Epithelial cell of esophagus (primary cell): Measurements from ENCODE around the gene OR1I1.

ENCODE experiments used
- DNase-seq: peaks from one replicate; pipeline ENCODE4 v3.0.0; 2010; ENCODE audit warnings: low read depth
- H3K4me3 ChIP-seq: 2 replicates; pipeline ENCODE4 v1.5.1; 2011; ENCODE audit warnings: mild to moderate bottlenecking, low read length, control low read depth
- CTCF ChIP-seq: IDR thresholded peaks from 2 replicates; pipeline ENCODE4 v1.5.1; 2011; ENCODE audit warnings: low read depth, mild to moderate bottlenecking, low read length, control low read depth, inconsistent platforms; ENCODE audit not compliant: insufficient read depth; ENCODE audit errors: missing control alignments

OR1I1 gene

GRCh38 chr19:15081911-15082310 is at the start of gene OR1I1:
Gene OR1I1 (plus strand): TSS chr19:15082211. CDS start chr19:15087066, 4,855 bp downstream.
- no peak for TF ChIP-seq CTCF
- no peak within 1 kb of the TSS for H3K4me3 ChIP-seq
- DNase-seq = no peak

GRCh38 chr19:15035795-15036311 is 46.2 kb upstream of the OR1I1 start:
- H3K4me3 ChIP-seq = no peak overlapping the region
- no peak for TF ChIP-seq CTCF
- no peak for DNase-seq

- no peak for TF ChIP-seq CTCF
- H3K4me3 ChIP-seq = no peak overlapping the region
- no peak for DNase-seq
Measured at GRCh38 chr19:15037586-15037985, 44.4 kb upstream of the OR1I1 start.

GRCh38 chr19:15038294-15038693 is 43.7 kb upstream of the OR1I1 start:
- DNase-seq = peak; percentile 64
- H3K4me3 ChIP-seq = no peak overlapping the region
- no peak for TF ChIP-seq CTCF

- no peak overlapping the region for H3K4me3 ChIP-seq
- no peak for DNase-seq
- no peak for TF ChIP-seq CTCF
Measured at GRCh38 chr19:15042003-15042402, 40.0 kb upstream of the OR1I1 start.

GRCh38 chr19:15042826-15043225 is 39.2 kb upstream of the OR1I1 start:
- DNase-seq = no peak
- no peak overlapping the region for H3K4me3 ChIP-seq
- no peak for TF ChIP-seq CTCF

GRCh38 chr19:15045506-15045905 is 36.5 kb upstream of the OR1I1 start:
- no peak overlapping the region for H3K4me3 ChIP-seq
- TF ChIP-seq CTCF = no peak
- DNase-seq = no peak
